Stimulated activated CD4-positive, alpha-beta T cell treated with anti-CD3 and anti-CD28 coated beads, TNF-alpha, amount 100 ng/mL, for 4 hours (primary cell): ENCODE measurements around the gene TMEM74B.

Source experiments
- DNase-seq, 3 experiments: peaks; one replicate each; pipeline ENCODE4 v3.0.0-alpha.2; 2020; ENCODE audit warnings: low read depth in 3 of 3

The TMEM74B gene

GRCh38 chr20:1205802-1206201 lies 21.0 kb upstream of the TMEM74B start:
- no peak for DNase-seq

GRCh38 chr20:1204576-1204975 lies 19.8 kb upstream of the TMEM74B start:
- DNase-seq = no peak

- no peak for DNase-seq
These were observed 19.3 kb upstream of the TMEM74B start for GRCh38 chr20:1204113-1204512.

GRCh38 chr20:1203630-1204029 lies 18.8 kb upstream of the TMEM74B start:
- DNase-seq = no peak

GRCh38 chr20:1202762-1203504 lies 18.2 kb upstream of the TMEM74B start, which contains the start of gene C20orf202:
Gene C20orf202, plus strand, starts transcription at chr20:1203454. Its CDS starts 132 bp downstream, at chr20:1203586.
- no peak for DNase-seq

- DNase-seq = no peak
These were observed 15.2 kb upstream of the TMEM74B start for GRCh38 chr20:1199964-1200363.

- DNase-seq = no peak
These were observed 14.6 kb upstream of the TMEM74B start for GRCh38 chr20:1199212-1199873.

GRCh38 chr20:1198751-1199150 lies 14.0 kb upstream of the TMEM74B start:
- no peak for DNase-seq

GRCh38 chr20:1197801-1198200 lies 13.0 kb upstream of the TMEM74B start:
- no peak for DNase-seq

GRCh38 chr20:1196634-1197033 lies 11.9 kb upstream of the TMEM74B start:
- DNase-seq = no peak

- DNase-seq = no peak
These were observed 10.4 kb upstream of the TMEM74B start for GRCh38 chr20:1195226-1195625.

GRCh38 chr20:1191299-1191698 lies 6.5 kb upstream of the TMEM74B start:
- DNase-seq = no peak

GRCh38 chr20:1190847-1191246 lies 6.1 kb upstream of the TMEM74B start:
- no peak for DNase-seq

GRCh38 chr20:1189827-1190226 lies 5.0 kb upstream of the TMEM74B start:
- DNase-seq = no peak

- DNase-seq = no peak
These were observed 3.6 kb upstream of the TMEM74B start for GRCh38 chr20:1188347-1188746.

GRCh38 chr20:1187605-1188171 lies 2.9 kb upstream of the TMEM74B start:
- DNase-seq = no peak

GRCh38 chr20:1186367-1186991 lies 1.7 kb upstream of the TMEM74B start:
- no peak for DNase-seq

- DNase-seq = peak in 2 of 3 experiments; percentile 9 to 21
These were observed 1.1 kb upstream of the TMEM74B start for GRCh38 chr20:1185790-1186334.

- no peak for DNase-seq
These were observed 548 bp upstream of the TMEM74B start for GRCh38 chr20:1185316-1185741.

GRCh38 chr20:1184260-1184637 lies 532 bp downstream of the TMEM74B start:
- DNase-seq = no peak

- no peak for DNase-seq
These were observed 1.6 kb downstream of the TMEM74B start for GRCh38 chr20:1183153-1183552.

- no peak for DNase-seq
These were observed 2.7 kb downstream of the TMEM74B start for GRCh38 chr20:1182106-1182505.
